ENCODE results near the gene SYCP2L.
"Not testable (repeated sequence)": the region's sequence is repeated elsewhere in the genome, so short reads cannot be mapped to it uniquely, and the experiment has no call there.

The SYCP2L gene

GRCh38 chr6:10886691-10887502 is at the start of gene SYCP2L:
SYCP2L (plus strand) TSS chr6:10887052; CDS start chr6:10887127, 75 bp downstream.
- no peak for DNase-seq (ENCODE audit: low read depth in 1 of 2, low spot score in 1 of 2)

- no peak for DNase-seq (ENCODE audit: low read depth in 1 of 2, low spot score in 1 of 2)
These were observed 49.2 kb upstream of the SYCP2L start for GRCh38 chr6:10837622-10837994.

- DNase-seq (ENCODE audit: low read depth in 1 of 2, low spot score in 1 of 2): peak; percentile 57 to 77
These were observed 48.7 kb upstream of the SYCP2L start, which contains the start of gene MAK for GRCh38 chr6:10837995-10838793. MAK (minus strand) TSS chr6:10838539; CDS start chr6:10830648, 7,891 bp downstream.

GRCh38 chr6:10838794-10839333 is 48.0 kb upstream of the SYCP2L start:
- DNase-seq (ENCODE audit: low read depth in 1 of 2, low spot score in 1 of 2): no peak

- DNase-seq (ENCODE audit: low read depth in 1 of 2, low spot score in 1 of 2): no peak
These were observed 43.3 kb upstream of the SYCP2L start for GRCh38 chr6:10843554-10843953.

DNA sequence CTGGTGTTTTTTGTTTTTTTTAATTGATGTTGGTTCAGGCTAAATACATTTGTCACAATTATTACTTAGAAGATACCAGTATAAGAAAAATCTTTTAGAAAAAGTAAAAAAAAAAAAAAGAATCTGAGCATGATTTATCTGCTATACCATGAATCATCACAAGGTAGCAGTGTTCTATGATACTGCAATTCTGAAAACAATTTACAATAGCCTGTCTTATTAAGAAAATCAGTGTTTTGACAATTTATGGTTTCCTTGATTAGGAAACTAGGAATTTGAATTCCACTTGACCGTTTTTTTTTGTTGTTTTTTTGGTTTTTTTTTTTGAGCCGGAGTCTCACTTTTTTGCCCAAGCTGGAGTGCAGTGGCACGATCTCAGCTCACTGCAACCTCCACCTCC is 39.2 kb upstream of the SYCP2L start:
- no peak for DNase-seq (ENCODE audit: low read depth in 1 of 2, low spot score in 1 of 2)

- no peak for DNase-seq (ENCODE audit: low read depth in 1 of 2, low spot score in 1 of 2)
These were observed 37.0 kb upstream of the SYCP2L start for GRCh38 chr6:10849901-10850300.

GRCh38 chr6:10850728-10851127 is 36.1 kb upstream of the SYCP2L start:
- DNase-seq (ENCODE audit: low read depth in 1 of 2, low spot score in 1 of 2): no peak

DNA sequence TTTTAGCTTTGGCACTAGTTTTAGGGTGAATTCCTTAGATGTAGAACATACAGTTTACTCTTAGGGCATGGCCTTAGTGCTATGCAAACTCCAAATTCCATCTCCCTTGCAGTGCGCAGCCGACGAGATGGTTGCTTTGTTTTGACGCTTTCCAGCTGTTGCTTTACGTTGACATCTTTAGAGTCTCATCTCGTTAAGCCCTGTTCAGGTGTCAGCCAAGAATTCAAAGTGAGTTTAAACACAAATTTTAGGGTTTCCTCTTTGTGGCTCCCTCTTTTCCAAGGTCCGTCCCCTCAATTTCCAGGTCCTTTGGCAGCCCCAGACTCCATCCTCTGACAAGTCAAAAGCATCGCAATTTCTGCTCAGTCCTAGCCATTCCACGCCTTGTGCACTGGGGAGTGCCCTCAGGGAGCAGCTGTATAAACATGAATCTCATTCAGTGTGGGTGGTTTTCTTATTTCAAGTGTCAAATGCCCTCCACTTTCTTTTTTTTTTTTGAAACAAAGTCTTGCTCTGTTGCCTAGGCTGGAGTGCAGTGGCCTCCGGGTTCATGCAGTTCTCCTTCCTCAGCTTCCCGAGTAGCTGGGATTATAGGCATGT is 34.4 kb upstream of the SYCP2L start:
- no peak for DNase-seq (ENCODE audit: low read depth in 1 of 2, low spot score in 1 of 2)

GRCh38 chr6:10853849-10854300 is 33.0 kb upstream of the SYCP2L start:
- not testable (repeated sequence) for DNase-seq (ENCODE audit: low read depth in 1 of 2, low spot score in 1 of 2)

DNA sequence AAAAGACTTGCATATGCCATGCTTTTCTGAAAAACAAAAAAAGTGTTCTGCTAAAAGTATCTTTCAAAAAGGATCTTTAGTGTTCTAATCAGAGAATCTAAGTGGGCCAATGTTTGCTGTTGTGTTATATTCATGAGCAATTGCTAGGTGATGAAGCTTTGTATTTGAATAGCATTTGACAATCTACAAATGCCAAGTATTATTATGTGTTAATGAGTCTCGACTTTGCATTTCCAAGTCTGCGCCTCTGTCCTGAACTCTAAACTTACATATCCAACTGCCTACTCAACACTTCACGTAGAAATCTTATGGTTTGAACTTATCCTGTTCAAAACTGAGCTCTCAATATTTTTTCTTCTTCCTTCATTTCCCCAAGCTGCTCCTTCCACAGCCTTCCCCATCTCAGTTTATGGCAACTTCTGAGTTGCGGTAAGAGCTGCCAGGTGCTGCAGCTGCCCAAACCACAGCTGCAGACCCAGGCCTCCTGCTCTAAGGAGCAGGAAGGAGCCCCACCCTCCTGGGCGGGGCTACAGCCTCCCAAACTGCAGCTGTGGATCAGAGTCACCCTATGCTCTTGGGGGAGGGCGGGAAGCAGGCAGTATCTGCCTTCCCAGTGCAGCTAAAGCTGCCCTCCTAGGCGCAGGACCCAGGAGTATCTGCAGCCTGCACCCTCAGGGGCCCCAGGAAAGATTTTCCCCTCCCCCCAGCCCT is 31.8 kb upstream of the SYCP2L start:
- DNase-seq (ENCODE audit: low read depth in 1 of 2, low spot score in 1 of 2): no peak

DNA sequence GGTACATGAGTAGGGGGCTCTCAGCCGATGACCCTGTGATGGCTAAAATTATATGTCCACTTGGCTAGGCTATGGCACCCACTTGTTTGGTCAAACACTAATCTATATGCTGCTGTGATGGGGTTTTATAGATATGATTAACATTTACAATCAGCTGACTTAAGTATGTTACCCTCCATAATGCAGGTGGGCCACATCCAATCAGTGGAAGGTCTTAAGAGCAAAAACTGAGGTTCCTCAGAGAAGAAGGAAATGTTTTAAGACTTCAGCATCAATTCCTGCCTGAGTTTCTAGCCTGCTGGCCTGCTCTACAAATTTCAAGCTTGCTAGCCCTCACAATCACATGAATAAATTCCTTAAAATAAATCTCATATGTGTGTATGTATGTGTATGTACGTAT is 29.6 kb upstream of the SYCP2L start:
- no peak for DNase-seq (ENCODE audit: low read depth in 1 of 2, low spot score in 1 of 2)

DNA sequence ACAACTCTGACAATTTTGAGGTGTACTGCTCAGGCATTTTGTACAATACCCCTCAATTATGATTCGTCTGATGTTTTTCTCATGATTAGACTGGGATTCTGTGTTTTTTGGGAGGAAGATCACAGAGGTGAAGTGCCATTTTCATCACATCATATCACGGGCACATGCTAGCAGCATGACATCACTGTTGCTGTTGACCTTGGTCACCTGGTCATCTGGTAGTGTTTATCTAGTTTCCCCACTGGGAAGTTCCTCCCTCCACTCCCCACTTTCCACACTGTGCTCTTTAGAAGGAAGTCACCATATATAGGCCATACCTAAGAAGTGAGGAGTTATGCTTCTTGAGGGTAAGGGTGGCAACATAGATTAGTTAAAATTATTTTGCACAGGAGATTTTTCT is 25.8 kb upstream of the SYCP2L start:
- DNase-seq (ENCODE audit: low read depth in 1 of 2, low spot score in 1 of 2): no peak

- DNase-seq (ENCODE audit: low read depth in 1 of 2, low spot score in 1 of 2): no peak
These were observed 24.5 kb upstream of the SYCP2L start for GRCh38 chr6:10862361-10862760.

GRCh38 chr6:10863031-10863430 is 23.8 kb upstream of the SYCP2L start:
- not testable (repeated sequence) for DNase-seq (ENCODE audit: low read depth in 1 of 2, low spot score in 1 of 2)

GRCh38 chr6:10866709-10867108 is 20.1 kb upstream of the SYCP2L start:
- DNase-seq (ENCODE audit: low read depth in 1 of 2, low spot score in 1 of 2): not testable (repeated sequence)

GRCh38 chr6:10867952-10868351 is 18.9 kb upstream of the SYCP2L start:
- no peak for DNase-seq (ENCODE audit: low read depth in 1 of 2, low spot score in 1 of 2)

GRCh38 chr6:10873374-10873773 is 13.5 kb upstream of the SYCP2L start:
- DNase-seq (ENCODE audit: low read depth in 1 of 2, low spot score in 1 of 2): no peak

GRCh38 chr6:10874207-10874606 is 12.6 kb upstream of the SYCP2L start:
- no peak for DNase-seq (ENCODE audit: low read depth in 1 of 2, low spot score in 1 of 2)

- no peak for DNase-seq (ENCODE audit: low read depth in 1 of 2, low spot score in 1 of 2)
These were observed 11.8 kb upstream of the SYCP2L start for GRCh38 chr6:10875026-10875425.

DNA sequence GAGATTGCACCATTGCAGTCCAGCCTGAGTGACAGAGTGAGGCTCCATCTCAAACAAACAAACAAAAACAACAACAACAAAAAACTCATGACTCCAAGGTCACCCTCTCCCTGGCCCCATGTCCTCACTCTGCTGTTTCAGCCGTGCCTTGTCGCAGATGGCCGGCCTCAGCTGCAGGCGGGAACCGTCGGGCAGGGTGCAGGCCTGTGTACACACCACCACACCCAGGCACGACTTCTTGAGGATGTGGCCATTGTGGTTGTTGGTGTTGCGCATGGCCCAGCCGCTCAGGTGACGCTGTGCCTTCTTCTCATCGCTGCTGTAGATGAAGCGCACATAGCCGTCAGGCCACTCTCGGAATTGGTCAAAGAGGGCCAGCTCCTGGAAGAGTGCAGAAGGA is 9.8 kb upstream of the SYCP2L start:
- no peak for DNase-seq (ENCODE audit: low read depth in 1 of 2, low spot score in 1 of 2)

Data from activated T-helper 1 cell treated with anti-CD3 and anti-CD28 coated beads, Interleukin-2, amount 50 U/mL, for 16 hours (primary cell).